Stromal cell of bone marrow (primary cell): ENCODE results near the gene FNTB.

Experiments used
- DNase-seq: peaks from one replicate; pipeline ENCODE4 v3.0.0-alpha.2; 2012; ENCODE audit warnings: low read depth

FNTB gene, protein sequence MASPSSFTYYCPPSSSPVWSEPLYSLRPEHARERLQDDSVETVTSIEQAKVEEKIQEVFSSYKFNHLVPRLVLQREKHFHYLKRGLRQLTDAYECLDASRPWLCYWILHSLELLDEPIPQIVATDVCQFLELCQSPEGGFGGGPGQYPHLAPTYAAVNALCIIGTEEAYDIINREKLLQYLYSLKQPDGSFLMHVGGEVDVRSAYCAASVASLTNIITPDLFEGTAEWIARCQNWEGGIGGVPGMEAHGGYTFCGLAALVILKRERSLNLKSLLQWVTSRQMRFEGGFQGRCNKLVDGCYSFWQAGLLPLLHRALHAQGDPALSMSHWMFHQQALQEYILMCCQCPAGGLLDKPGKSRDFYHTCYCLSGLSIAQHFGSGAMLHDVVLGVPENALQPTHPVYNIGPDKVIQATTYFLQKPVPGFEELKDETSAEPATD

DNA sequence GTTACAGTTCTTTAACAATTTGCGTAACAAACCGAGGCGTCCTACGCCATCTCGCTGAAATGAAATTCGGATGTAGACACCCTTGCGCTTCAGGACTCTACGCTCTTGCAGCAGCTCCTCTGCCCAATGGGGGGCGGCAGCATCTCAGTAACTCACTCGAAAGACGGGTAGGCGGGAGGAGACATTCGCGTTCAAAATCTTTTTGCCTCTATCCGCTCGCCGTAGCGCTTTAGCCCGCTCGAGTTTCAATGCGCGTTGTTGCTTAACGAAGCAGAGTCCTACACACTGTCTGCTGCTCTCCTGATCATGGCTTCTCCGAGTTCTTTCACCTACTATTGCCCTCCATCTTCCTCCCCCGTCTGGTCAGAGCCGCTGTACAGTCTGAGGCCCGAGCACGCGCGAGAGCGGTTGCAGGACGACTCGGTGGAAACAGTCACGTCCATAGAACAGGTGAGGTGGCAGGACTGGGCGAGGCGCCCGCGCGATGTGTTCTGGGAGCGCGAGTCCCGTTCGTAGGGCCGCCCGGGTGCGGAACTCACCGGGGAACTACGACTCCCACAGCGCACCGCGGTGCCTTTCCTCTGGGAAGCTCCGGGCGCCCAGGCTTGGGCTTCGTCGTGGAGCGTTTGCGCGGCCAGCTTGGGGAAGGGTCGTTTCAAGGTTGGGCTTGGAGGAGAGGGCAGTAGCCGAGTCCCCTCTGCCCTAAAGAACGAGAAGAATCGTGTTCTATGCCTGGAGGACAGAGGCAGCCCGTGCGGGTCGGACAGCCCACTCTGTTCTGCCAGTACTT, at the start of gene FNTB:
Gene FNTB, plus strand, starts transcription at position 248 of the 790 bp plus-strand sequence. Its CDS starts 59 bp downstream, at position 307.
- peak; percentile 97 for DNase-seq

DNA sequence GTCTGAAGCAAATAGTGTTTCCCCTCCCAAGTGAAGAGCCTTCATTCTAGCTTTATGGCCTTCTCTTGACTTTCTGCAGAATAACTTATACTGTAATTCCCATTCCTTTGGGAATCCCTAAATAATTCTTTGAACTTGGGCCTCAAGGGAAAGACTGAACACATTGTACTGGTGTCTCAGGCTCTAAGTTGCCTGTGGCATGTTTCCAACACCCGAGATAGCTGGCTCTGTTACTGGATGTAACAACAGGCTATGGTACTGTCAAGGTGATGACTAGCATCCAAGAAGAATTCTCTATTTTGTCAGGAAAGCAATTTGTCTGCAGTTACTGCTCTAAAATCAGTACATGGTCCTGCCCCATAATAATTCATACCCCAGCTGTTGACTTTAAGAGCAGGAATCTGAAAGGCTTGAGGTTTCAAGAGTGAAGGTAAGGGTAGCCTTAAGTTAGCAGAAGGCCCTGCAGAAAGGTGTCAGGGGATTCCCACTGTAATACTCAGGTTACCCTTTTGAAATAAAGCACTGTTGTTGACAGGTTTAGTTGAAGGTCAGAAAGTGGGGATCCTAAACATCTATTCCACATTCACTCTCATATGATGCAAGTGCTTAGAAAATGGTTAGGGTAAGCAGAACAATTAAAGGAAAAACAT, 49.4 kb upstream of the FNTB start:
- no peak for DNase-seq

DNA sequence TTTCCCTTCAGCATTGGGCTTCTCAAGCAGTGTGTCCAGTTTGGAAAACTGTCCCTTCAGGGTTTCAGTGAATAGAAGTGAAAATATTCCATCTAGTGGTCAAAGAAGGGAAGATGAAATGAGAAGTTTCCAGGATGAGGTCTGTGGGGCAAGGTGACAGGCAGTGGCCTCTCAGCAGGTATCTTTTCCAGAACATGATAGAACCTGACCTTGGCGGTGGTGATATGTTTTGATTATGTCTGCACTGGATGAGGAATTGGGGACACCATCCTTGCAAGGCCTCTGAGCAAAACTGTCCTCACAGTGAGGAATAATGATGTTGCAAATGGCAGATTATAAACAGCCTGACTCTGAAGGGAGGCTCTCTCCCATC, 48.9 kb upstream of the FNTB start:
- no peak for DNase-seq

DNA sequence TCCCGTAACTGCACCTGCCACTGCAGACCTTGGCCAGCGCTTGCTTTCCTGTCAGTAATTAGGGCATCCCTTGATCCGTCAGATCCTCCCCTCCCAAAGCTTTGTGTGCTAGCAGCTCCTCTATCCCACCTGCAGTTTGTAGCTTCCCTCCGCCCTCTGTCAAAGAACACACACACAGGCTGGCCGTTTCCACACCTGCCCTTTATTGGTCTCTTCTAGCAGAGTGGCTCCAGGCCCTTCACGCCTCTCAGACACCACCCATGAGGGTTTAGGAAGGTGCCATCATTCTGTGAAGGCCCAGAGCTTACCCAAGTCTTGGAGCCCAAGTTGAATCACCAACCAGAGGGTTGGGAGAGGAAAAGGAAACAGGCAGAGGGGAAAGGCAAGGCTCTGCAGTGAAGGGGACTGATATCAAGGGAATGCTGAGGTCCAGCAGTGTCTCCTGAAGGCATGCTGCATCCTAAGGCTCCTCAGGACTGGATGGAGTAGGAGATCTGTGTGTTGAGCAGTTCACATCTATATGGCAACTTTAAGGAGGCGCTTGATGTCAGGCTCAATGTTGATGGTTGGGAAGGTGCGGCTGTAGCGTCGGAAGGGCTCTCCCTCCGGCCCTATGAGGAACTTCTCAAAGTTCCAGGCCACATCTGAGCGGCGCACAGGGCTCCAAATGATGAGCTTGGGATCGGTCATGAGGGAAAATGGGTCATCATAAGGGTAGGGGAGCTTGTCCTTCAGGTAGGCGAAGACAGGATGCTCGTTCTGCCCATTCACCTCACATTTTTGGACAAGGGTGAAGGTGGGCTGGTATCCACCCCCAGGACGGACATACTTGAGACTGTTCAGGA, 47.5 kb upstream of the FNTB start:
- no peak for DNase-seq

DNA sequence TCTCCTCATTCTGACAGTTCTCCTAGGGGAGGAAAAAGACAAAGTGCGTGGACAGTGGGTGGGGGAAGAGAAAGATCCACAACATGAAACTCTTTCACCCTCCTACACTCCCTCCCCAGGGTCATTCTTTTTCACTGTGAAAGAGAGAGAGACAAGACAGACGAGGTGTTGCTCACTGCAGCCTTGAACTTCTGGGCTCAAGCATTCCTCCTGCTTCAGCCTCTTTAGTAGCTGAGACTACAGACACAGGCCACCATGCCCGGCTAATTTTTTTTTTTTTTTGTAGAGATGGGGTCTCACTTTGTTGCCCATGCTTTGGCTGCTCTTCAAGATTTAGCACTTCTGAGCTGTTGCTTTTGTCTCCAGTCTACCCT, 46.9 kb upstream of the FNTB start:
- no peak for DNase-seq

DNA sequence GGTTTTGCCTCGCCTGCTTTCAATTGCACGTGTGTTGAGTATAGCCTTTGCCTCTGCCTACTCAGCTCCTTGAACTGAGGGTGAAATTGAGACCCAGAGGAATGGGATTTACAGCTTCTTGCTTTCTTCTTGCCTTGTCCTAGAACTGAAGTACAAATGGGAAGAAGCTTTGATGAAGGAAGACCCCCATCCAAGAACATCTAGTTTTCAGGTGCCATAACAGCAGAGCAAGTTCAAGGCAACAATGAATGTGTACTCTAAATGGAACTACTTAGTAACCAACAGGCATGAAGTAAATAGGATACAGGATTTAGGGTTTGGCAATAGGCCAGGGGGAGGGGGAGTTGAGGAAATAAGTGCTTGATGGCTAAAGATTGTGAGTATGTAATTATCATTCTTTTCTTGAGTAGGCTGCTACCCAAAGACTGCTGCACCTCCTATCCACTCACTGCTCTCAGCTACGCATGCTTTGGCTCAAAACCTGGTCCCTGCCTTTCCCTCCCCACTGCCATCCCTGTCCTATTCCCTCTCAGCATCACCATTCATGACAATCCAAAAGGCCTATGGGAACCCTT, 46.3 kb upstream of the FNTB start:
- DNase-seq = no peak

DNA sequence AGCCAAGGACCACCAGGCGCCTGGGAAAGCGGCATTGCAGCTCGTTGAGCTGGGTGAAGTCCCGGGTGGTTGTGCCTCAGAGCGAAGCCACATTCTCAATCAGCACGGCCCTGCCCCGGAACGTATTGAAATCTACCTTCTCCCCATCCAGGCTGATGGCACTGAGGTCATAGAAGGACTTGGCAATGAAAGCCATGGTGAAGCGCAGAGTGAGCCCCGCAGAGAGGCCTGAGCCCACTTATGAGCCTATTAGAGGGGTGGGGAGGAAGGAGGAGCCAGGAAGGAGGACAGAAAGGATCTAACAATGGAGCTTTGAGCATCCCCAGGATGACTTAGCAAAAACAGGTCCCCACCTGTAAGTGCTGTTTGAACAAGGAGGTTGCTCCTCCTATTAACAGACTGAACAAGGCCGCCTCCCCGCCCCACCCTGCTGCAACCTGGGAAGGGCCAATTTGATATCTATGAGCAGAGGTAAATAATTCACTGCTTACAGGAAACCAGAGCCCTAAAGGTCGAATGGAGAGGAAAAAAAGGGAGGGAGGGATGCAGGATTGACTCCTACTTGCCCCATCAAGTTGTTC, 44.1 kb upstream of the FNTB start, which contains the start of gene GPX2:
Gene GPX2, minus strand, starts transcription at position 215 of the 581 bp plus-strand sequence. Its CDS starts 19 bp downstream, at position 196.
- DNase-seq = no peak

DNA sequence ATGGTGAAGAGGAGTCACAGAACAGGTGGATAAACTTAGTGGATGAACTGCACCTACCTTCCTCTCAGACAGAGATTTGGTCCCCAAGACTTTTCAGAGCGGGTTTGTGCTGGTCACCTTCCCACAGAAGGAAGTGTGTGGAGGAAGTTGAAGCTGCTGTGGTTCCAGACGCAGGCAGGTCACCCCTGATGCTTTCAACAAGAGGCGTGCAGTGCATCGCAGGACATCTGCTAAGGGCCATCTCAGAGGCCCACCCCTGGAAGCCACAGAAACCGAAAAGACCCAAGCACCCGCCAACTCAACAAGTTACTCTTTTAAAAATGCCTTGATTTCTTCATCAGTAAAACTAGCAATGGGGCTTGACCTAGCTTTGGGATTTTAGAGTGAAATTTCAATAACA, 43.1 kb upstream of the FNTB start:
- DNase-seq = no peak

DNA sequence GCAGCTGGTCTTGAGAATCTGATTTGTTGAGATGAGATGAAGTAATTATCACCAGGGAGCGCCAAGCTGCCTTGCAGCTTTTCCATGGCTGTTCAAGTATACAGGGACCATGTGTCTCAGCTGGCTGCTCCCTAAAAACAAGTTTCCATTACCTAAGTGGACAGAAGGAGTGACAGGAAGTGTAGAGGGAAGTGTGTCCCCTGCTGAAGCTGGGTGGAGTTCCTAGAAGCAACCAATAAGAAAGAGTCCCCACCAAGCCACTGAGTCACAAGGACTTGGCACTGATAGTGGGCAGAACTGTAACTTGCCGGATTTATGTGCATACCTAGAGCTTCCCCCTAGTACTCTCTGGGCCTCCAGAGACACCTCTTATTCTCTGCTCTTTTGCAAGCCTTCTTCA, 42.7 kb upstream of the FNTB start:
- no peak for DNase-seq

DNA sequence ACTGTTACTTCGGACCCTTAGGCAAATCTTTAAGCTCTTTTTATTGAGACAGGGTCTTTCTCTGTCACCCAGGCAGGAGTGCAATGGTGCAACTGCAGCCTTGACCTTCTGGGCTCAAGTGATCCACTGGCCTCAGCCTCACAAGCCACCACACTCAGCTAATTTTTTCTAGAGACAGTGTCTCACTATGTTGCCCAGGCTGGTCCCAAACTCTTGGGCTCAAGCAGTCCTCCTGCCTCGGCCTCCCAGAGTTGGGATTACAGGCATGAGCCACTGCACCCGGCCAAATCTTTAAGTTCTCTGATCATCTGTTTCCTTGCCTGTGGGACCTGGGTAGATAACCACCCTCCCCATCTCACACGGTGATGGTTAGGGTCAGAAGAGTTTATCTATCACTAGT, 41.8 kb upstream of the FNTB start:
- DNase-seq = no peak

DNA sequence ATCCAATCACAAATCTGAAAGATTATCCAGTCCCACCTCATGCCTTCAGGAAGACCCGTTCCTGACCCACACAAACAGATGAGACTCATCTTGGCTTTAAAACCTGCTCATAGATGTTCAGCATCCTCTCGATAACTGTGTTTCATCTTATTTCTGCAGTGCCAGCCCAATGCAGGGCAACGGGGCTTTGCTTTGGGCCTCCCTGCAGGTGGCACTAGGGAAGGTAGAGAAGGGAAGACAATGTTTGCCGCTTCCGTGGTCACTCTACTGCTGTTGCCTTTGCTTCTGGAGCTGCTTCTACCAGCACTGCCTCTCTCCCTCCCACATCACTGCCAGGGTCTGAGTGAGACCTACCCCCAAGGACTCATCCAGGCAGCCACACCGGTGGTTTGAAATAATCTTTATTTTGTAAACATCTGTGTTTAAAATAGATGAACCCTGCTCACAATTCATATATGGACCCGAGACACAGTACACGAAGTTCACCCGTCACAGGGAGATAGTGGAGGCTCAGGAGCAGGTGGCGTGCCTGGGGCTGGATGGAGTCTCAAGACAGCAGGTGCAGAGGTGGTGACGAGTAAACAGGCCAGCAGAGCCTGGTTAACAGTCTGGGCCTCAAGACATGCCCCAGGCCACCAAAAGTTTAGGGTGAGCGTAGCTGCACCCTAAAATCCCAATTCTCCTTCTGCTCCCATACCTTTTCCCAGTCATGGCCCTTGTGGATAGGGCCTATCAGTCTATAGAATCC, 41.1 kb upstream of the FNTB start:
- no peak for DNase-seq

DNA sequence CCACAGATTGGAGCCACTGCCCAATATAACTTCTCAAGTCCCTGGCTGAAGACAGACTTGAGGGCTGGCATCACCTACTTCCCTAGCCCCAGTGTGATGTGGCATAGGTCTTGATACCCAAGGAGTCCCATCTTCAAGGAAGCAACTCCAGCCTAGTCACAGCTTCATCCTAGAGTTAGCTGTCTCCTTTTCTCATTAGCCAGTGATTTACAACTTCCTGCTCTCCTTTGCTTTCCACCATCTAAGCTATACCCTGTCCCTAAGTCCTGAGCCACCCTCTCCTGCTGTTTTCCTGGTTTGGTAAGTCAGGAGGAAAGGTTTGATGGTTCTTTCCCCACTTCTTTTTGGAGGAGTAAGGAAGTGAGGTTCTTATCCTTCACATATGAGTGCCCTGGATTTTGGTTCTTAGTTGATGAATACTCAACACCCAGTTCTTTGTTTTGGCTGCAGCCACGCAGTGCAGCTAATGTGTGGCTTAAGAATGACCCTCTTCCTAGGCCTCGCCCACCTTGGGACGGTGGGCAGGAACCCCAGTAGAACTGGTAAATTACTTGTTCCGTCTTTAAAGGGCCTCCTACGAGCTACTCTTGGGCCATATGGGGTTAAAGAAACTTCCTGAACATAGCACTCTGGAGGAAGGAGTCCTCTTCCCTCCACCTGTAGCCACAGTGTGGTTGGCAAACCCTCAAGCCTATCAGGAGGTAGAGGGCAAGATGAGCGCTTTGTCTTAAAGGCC, 40.2 kb upstream of the FNTB start:
- no peak for DNase-seq

DNA sequence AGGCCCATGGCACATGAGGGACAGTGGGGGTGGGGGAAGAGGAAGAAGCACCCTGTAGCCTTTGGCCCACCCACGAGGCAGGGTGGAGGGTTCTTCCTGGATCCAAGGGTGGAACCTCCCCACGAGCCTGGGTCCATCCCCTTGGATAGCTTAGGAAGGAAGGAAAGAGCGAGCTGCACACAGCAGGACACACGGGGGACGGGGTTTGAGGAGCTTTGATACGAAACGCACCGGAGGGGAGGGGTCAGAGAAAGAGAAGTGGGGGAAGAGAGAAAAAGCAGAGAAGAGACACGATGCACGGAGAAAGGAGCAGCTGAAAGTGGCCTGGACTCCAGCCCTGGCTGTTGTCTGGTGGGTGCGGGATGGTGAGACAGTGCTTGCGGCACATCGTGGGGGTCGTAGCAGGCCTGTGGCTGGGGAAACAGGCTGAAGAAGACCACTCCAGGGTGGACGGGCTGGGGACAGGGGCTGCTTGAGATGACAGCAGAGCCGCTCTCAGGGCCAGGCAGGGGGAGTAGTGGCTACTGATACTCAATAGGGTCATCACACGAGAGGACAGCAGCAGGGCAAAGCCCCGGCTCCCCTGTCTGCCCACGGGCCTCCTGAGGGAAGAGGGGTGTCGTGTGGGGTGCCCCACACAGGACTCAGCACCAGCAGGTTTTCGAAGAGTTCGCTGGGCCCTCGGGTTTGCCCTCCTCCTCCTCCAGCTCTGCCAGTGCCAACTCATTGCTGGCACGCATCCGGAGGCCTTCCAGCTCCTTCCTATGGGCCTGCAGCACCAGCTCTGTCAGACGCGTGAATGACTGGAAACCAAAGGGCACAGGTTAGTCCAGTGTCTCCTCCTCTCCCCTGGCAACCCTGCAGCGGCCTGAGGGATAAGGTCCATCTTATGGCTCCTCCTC, 38.7 kb upstream of the FNTB start:
- DNase-seq = no peak

DNA sequence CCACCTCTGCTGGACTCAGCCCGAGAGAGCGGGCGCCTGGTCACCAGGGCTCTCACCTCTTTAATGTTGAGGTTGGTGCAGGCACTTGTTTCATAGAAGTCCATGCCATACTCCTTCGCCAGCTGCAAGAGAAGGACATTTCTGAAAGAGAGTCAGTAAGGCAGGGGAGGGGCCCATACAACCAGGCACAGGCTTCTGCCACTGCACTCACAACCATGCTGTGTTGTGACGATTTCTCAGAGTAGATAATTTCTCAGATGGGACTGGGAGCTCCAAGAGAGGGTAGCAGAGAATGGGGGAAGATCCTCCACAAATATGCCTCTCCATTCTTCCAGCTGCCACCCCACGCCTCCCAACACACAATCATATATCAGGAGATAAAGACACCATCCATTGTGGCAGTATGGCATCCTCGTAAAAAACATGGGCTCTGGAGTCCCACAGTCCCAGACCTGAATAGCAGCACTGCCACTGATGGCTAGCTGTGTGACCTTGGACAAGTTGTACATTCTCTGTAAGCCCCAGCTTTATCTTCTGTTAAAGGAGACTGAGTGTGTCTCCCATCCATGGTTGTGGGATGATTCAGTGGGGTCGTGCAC, 38.0 kb upstream of the FNTB start:
- DNase-seq = no peak

DNA sequence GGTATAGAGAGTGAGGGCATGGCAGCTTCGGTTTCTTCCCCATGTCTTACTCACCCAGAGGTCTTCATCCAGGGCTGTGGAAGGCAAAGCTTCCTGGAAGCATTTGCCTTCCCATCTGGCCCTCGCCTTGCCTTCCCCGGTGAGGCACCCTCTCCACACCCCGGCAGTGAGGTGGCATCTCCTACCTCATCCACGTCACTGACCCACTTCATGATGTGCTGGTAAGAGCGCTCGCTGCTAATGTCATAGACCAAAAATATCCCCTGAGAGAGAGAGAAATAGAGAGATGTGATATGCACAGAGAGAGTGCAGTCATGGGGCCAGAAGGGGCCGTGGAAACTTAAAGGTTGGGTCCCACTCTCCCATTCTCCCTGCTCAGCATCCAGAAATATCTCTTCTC, 35.8 kb upstream of the FNTB start:
- no peak for DNase-seq

DNA sequence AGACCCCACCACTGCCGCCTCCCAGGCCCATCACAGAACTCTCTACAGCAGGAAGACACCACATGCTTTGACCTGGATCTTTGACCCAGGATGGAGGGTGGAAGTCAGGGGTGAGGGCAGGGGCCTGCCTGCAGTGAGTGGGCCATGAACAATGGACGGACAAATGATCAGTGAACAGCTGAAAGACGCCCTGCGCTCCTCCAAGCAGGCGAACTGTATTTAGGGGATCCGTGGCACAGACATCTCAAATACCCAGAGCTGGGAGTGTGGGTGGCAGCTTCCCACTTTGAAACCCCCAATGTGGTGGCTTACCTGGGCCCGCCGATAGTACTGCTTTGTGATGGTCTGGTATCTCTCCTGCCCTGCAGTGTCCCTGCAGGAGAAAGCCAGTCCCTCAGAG, 35.4 kb upstream of the FNTB start:
- DNase-seq = no peak

DNA sequence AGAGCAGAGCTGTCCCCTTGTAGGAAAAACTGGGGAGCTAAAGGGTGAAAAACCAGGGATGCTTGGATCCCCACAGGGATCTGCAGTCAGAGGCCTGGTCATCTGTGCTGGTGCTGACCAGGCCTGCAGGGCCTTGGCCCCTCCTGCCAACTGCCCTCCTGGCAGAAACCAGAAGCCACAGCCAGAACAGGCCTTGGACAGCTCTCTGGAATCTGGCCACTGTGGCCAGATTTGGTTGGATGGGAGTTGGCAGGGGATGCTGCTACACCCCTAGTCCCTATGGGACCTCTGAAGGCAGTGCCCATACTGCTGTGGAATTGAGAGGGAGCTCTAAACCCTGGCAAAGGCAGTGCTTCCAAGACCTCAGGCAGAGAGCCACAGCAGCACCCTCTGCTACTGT, 35.0 kb upstream of the FNTB start:
- DNase-seq = no peak

DNA sequence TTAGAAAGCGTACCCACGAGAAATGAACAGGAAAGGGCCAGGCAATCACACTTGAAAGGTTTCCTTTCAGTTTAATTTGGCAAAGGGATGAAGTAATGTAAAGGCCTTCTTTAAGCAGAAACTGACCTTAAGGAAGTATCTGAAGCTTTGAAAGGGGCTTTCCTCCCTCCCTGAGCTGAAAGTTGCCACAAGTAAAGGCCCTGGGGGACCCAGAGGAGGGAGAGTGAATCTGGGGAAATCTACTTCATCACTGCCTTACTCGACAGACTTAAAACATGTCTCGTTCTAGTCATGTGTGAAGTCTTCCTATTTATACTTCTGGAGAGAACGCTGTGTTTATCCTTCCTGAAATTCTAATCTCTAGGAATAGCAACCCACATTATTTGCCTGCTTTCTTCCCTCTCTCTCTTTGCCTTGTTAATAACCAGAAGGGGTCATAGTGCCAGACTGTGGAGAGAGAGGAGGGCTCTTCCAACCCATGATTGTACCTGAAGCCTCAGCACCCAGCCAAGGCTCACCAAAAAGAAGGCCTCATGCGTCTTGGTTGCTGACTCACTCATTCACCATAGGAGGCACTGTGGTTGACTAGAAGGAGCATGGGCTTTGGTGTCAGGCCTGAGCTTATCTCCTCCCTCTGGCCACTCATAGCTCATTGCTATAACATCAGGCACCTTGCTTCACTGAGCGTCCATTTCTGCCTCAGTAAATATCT, 33.9 kb upstream of the FNTB start:
- no peak for DNase-seq
